ENCODE results near the gene CRLF3.

DNA sequence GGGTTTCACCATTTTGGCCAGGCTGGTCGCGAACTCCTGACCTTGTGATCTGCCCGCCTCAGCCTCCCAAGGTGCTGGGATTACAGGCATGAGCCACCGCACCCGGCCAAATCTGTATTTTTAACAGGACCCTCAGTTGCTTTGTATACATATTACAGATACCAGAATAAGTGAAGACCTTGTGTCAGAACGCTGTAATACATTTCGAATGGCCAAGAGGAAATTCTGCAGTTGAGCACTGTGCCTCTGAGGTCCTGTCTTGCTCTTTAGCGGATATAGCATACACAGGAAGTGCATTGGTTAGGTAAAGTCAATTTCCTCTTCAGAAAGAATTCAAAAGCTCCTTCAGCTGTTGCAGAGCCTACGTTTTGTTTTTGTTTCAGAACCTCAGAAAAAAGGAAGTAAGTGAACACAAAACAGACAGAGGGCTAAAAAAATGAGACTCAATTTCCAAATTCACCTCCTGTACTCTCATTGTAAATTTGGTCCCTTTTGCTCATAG lies 15.7 kb downstream of the CRLF3 start:
- TF ChIP-seq, protein P1, sequence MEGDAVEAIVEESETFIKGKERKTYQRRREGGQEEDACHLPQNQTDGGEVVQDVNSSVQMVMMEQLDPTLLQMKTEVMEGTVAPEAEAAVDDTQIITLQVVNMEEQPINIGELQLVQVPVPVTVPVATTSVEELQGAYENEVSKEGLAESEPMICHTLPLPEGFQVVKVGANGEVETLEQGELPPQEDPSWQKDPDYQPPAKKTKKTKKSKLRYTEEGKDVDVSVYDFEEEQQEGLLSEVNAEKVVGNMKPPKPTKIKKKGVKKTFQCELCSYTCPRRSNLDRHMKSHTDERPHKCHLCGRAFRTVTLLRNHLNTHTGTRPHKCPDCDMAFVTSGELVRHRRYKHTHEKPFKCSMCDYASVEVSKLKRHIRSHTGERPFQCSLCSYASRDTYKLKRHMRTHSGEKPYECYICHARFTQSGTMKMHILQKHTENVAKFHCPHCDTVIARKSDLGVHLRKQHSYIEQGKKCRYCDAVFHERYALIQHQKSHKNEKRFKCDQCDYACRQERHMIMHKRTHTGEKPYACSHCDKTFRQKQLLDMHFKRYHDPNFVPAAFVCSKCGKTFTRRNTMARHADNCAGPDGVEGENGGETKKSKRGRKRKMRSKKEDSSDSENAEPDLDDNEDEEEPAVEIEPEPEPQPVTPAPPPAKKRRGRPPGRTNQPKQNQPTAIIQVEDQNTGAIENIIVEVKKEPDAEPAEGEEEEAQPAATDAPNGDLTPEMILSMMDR (conservative IDR thresholded peaks at IDR 0.05 in 1 of 2, IDR thresholded peaks at IDR 0.05 in 1 of 2; ENCODE audit: low read depth in 1 of 2, low read length in 2 of 2) = no peak
- TF ChIP-seq EZH2 (IDR thresholded peaks at IDR 0.05; ENCODE audit: low read length, missing control alignments) = no peak

Measured in fibroblast of lung (primary cell).